RPMI7951 (cell line): ENCODE results near the gene PATL2. TPM values are rescaled to one million over a fixed set of nuclear protein-coding genes. Genes with fewer than 3 reads are reported as not detected.
A peak's percentile ranks its signal among the peaks of the same experiment; 100 is the strongest.
"Not testable (repeated sequence)": the region's sequence is repeated elsewhere in the genome, so short reads cannot be mapped to it uniquely, and the experiment has no call there.

Source experiments
- DNase-seq: peaks from one replicate; pipeline ENCODE4 v3.0.0-alpha.2; 2012; ENCODE audit warnings: low read depth
- total RNA-seq: library from RNA; depleted of rRNA; stranded (reverse); fragments of >200 nt; shearing (Covaris generic); gene quantifications from 2 replicates; pipeline ENCODE4 v1.2.3, GENCODE V29; 2014; rRNA removed

Gene PATL2
- total RNA-seq, result 0.20 and 1.1 TPM in 2 replicates

GRCh38 chr15:44711096-44711742 is at the start of gene PATL2, which contains the start of gene B2M:
Gene PATL2 (minus strand): TSS chr15:44711323. CDS start chr15:44676490, 34,833 bp downstream.
Gene B2M (plus strand): TSS chr15:44711517. CDS start chr15:44711547, 30 bp downstream.
- DNase-seq, result peak; percentile 95

- no peak for DNase-seq
Observed at GRCh38 chr15:44753345-44753744, 42.2 kb upstream of the PATL2 start.

GRCh38 chr15:44743454-44743853 is 32.3 kb upstream of the PATL2 start:
- not testable (repeated sequence) for DNase-seq

- DNase-seq, result not testable (repeated sequence)
Observed at GRCh38 chr15:44739222-44739847, 28.2 kb upstream of the PATL2 start.

- DNase-seq, result peak; percentile 67
Observed at GRCh38 chr15:44738340-44738984, 27.3 kb upstream of the PATL2 start.

- no peak for DNase-seq
Observed at GRCh38 chr15:44736181-44736765, 25.1 kb upstream of the PATL2 start, which contains the start of gene TRIM69. Gene TRIM69 (plus strand): TSS chr15:44736528. CDS start chr15:44736705, 177 bp downstream.

- DNase-seq, result peak; percentile 18
Observed at GRCh38 chr15:44735482-44736180, 24.5 kb upstream of the PATL2 start.

- no peak for DNase-seq
Observed at GRCh38 chr15:44734839-44735481, 23.8 kb upstream of the PATL2 start.

GRCh38 chr15:44729408-44730127 is 18.4 kb upstream of the PATL2 start:
- no peak for DNase-seq

GRCh38 chr15:44728576-44729407 is 17.7 kb upstream of the PATL2 start:
- DNase-seq, result peak; percentile 99

- DNase-seq, result not testable (repeated sequence)
Observed at GRCh38 chr15:44728232-44728575, 17.1 kb upstream of the PATL2 start.

GRCh38 chr15:44727485-44728231 is 16.5 kb upstream of the PATL2 start:
- no peak for DNase-seq

- DNase-seq, result peak; percentile 96
Observed at GRCh38 chr15:44726568-44727484, 15.7 kb upstream of the PATL2 start.

GRCh38 chr15:44726136-44726535 is 15.0 kb upstream of the PATL2 start:
- peak; percentile 31 for DNase-seq

GRCh38 chr15:44722011-44722410 is 10.9 kb upstream of the PATL2 start:
- no peak for DNase-seq

- DNase-seq, result peak; percentile 16
Observed at GRCh38 chr15:44720460-44721176, 9.5 kb upstream of the PATL2 start.

- DNase-seq, result not testable (repeated sequence)
Observed at GRCh38 chr15:44720000-44720435, 8.9 kb upstream of the PATL2 start.
